NCI-H510A (cell line): Measurements from ENCODE around the gene CRB1.
A peak's percentile ranks its signal among the peaks of the same experiment; 100 is the strongest.

Experiments used
- DNase-seq: peaks from one replicate; lab custom pipeline; 2025; lab: John Stamatoyannopoulos, UW

CRB1 gene

GRCh38 chr1:197343663-197344273, 75.7 kb downstream of the CRB1 start:
- no peak for DNase-seq

- no peak for DNase-seq
These were observed 83.9 kb downstream of the CRB1 start for GRCh38 chr1:197351821-197352440.

- DNase-seq = no peak
These were observed 87.4 kb downstream of the CRB1 start for GRCh38 chr1:197355248-197355995.

DNA sequence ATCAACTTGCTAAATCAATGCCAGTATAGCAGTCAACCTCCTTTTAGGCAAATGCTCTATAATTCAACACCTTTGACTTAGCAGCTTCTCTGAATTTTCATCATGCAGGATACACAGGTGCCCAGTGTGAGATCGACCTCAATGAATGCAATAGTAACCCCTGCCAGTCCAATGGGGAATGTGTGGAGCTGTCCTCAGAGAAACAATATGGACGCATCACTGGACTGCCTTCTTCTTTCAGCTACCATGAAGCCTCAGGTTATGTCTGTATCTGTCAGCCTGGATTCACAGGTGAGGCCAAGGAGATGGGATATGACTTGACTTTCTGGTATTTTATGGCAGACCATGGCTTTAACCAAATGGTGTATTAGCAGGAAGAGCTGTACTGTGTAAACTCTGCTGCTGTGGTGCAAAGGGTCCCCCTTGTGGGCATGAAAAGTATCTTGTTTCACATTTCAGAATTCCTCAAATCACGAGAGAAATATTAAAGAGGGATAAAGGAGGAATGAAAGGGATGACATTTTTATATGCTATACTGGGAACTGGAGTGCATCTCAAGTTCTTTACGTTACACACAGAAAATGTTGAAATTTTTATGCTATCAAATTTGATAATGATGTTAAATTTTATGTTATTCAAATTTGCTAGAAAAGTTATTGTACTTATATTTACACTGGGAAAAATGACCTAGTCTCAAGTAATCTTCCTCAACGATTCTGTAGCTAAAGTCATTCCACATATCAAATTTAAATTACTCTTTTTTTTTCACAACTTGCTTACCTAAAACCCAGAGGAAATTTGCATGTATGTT, 88.9 kb downstream of the CRB1 start:
- DNase-seq = peak; percentile 10

- DNase-seq = no peak
These were observed 90.9 kb downstream of the CRB1 start for GRCh38 chr1:197358959-197359358.

GRCh38 chr1:197360068-197360467, 92.0 kb downstream of the CRB1 start:
- DNase-seq = no peak

DNA sequence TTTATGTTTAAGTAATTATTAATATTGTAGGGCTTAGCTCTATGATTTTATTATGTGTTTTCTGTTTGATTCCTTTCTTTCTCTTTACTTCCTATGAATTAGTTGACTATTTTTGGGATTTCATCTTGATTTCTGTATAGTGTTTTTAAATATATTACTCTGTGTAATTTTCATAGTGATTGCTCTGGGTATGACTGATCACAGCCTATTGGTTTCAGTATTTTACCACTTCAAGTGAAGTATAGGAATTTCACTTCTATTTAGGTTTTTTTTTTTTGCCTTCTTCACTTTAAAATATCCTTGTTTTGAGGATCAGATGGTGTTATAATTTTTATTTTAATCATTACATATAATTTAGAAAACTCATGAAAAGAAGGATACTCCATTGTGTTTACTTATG, 94.8 kb downstream of the CRB1 start:
- no peak for DNase-seq

GRCh38 chr1:197363855-197364254, 95.8 kb downstream of the CRB1 start:
- DNase-seq = no peak

DNA sequence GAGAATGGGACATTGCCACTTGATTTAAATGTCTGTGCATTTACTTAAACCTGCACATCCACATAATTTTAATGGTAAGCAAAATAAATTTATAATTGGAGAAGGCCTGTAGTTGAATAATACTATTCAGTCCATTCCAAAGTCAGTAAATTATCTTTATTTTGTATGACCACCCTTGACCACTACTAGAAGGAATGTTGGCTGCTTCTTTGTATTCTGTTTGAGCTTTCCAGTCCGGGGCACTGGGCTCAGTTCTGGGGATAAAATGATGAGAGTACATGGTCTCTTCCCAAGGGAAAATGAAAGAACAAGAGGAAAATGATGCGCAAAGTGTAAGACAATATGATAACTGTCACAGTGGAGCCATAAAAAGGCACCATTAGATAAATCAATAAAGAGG, 98.9 kb downstream of the CRB1 start:
- DNase-seq = no peak

- DNase-seq = no peak
These were observed 99.6 kb downstream of the CRB1 start for GRCh38 chr1:197367627-197368026.

DNA sequence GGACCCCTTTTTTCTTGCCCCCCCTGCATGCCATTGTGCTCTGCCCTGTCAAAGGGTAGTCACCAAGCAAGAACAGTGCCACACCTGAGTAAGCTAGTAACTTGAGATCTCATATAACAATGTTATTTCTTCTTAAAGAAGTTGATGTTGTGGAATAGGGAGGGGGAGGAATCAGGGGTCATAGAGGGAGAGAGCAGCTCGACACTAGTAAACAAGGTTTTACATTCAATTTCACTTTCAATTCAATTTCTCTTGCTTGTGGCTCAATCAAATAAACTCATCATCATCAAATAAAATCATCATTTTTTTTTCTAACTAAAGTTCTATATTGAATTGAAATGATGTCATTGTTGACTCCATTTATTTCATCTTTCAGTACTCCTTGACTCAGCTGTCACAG, 106.4 kb downstream of the CRB1 start:
- DNase-seq = no peak

- DNase-seq = no peak
These were observed 116.4 kb downstream of the CRB1 start for GRCh38 chr1:197384471-197384870.

- DNase-seq = no peak
These were observed 120.7 kb downstream of the CRB1 start for GRCh38 chr1:197388801-197389200.

- DNase-seq = no peak
These were observed 122.8 kb downstream of the CRB1 start for GRCh38 chr1:197390856-197391255.

DNA sequence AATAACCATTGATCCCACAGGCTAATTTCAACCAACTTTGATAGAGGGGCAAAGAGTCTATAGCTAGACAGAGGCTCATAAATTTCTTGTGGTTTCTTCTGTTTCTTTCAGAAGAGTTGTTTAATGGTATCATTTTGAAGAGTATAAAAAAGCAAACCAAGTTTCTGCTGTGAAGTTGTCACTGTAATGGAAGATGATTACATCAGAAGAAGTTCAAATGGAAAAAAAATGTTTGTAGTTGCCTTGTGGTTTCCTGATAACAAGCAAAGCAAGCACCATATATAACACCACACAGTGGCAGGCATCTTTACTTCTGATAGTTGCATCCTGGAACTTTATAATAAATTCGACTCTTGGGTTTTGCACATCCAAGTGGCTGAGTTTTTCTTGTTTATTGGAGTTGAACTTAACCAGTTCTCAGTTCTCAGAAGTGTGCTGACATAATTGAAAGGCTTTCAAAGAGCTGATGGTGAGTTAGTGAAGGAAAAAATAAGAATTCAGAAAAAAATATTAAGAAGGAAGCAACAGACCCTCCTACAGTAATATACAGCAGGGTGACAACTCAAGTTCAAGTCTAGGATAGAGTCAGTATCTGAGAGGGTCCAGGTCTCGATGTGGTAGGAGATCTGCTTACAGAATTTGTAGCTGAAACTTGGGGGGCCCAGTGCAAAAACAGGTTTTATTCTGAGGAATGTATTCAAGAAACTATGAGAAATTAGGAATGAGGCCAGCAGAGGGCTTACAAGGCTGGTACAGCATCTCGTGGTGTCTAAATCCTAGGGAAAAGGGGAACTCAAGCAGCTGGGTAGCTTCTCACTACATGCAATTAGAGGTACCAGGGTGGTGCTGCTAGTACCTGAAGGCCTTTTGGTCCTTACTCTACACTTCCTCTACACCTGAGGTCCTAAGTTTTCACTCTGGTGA, 123.5 kb downstream of the CRB1 start:
- no peak for DNase-seq

GRCh38 chr1:197392541-197392940, 124.5 kb downstream of the CRB1 start:
- no peak for DNase-seq

GRCh38 chr1:197393105-197393504, 125.1 kb downstream of the CRB1 start:
- DNase-seq = no peak

DNA sequence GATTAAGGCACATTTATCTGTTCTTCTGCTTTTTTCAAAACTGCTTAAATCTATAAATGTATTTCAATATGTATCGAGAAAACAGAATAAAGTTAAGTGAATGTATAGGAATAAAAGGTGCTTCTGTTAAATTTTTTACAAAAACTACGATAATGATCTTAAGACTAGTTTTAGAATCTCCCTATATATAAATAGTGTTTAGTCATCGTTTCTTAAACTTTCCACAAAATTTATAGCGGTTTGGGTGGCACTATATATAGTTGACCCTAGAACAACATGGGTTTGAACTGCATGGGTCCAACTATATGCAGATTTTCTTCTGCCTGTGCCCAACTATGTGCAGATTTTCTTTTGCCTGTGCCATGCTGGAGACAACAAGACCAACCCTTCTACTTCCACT, 125.7 kb downstream of the CRB1 start:
- DNase-seq = no peak

DNA sequence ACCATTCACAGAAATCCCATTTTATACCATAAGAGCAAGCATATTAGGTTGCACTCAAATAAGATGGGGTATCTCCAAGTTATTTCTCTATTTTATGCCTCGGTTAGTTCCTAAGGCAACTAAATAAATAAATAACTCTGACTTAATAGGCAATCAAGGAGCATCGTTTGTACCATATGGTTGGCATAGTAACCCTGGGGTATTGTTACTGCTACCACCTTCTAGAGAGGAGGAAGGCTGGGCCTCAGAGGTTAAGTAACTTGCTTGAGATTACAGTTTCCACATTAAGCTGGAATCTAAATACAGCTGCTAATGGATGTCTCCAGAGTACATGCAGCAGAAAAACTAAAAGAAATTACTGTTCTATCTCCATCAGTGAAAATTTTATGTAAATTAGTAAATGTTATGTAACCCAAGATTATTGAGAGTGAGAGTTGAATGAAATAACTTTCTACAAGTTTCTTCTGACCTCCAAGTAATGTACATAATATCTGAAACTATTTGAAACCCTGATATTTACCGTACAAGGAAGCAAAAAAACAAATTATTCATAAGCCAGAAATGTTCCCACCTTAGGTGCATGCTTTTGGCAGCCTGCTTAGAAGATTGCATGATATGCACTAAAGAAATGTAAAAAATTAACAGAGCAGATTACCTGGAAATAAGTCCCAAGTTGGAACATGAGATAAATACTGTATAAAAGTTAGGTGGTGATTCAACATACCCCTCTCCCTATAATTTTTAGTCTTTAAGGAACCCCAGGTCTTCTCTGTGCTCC, 127.0 kb downstream of the CRB1 start:
- no peak for DNase-seq

DNA sequence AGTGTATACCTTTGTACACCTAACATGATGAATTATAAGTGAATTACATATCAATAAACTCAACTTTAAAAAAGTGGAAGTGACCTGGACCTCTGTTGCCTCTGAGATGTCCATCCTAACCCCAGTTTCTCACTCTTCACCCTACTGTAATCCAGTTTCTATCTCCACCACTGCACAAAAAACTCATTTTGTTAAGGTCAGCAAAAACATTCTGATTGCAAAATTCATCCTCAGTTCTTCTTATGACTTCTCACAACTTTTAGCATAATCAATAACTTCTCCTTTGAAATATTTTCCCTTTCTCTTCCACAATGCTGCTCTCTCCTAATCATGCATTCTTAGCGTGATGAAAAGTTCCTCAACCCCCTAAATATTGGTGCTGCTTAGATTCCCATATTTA, 129.8 kb downstream of the CRB1 start:
- DNase-seq = no peak
